Measurements from ENCODE around the gene ESYT2.
A peak's percentile ranks its signal among the peaks of the same experiment; 100 is the strongest.
"Not testable (repeated sequence)": the region's sequence is repeated elsewhere in the genome, so short reads cannot be mapped to it uniquely, and the experiment has no call there.

The ESYT2 gene

GRCh38 chr7:158720112-158720511 lies 109.2 kb downstream of the ESYT2 start:
- DNase-seq = no peak

- DNase-seq = no peak
Observed at GRCh38 chr7:158716802-158717201, 112.5 kb downstream of the ESYT2 start.

- DNase-seq = no peak
Observed at GRCh38 chr7:158710651-158711102, 118.6 kb downstream of the ESYT2 start.

GRCh38 chr7:158707610-158708009 lies 121.7 kb downstream of the ESYT2 start:
- no peak for DNase-seq

- no peak for DNase-seq
Observed at GRCh38 chr7:158706710-158707590, 122.4 kb downstream of the ESYT2 start.

- no peak for DNase-seq
Observed at GRCh38 chr7:158706273-158706704, 123.0 kb downstream of the ESYT2 start.

- peak in 2 of 3 experiments; percentile 60 to 89 for DNase-seq
Observed at GRCh38 chr7:158705234-158705850, 124.0 kb downstream of the ESYT2 start.

GRCh38 chr7:158704524-158705233 lies 124.6 kb downstream of the ESYT2 start, which contains the start of gene NCAPG2:
Gene NCAPG2, minus strand, starts transcription at chr7:158704804. Its CDS starts 2,905 bp downstream, at chr7:158701899.
- DNase-seq = peak; percentile 99 to 100 (median 100)

GRCh38 chr7:158703679-158704523 lies 125.4 kb downstream of the ESYT2 start:
- DNase-seq = peak in 2 of 3 experiments; percentile 17 to 27

- DNase-seq = peak in 1 of 3 experiments; percentile 47
Observed at GRCh38 chr7:158702944-158703343, 126.4 kb downstream of the ESYT2 start.

GRCh38 chr7:158702196-158702595 lies 127.1 kb downstream of the ESYT2 start:
- no peak for DNase-seq

- DNase-seq = no peak
Observed at GRCh38 chr7:158700008-158700407, 129.3 kb downstream of the ESYT2 start.

- no peak for DNase-seq
Observed at GRCh38 chr7:158699341-158699740, 130.0 kb downstream of the ESYT2 start.

GRCh38 chr7:158698657-158699195 lies 130.6 kb downstream of the ESYT2 start:
- DNase-seq = no peak

- not testable (repeated sequence) for DNase-seq
Observed at GRCh38 chr7:158697597-158697996, 131.7 kb downstream of the ESYT2 start.

GRCh38 chr7:158695726-158696452 lies 133.4 kb downstream of the ESYT2 start:
- peak; percentile 20 to 67 (median 23) for DNase-seq

GRCh38 chr7:158695056-158695455 lies 134.3 kb downstream of the ESYT2 start:
- no peak for DNase-seq

GRCh38 chr7:158694650-158695049 lies 134.7 kb downstream of the ESYT2 start:
- DNase-seq = no peak

- DNase-seq = peak in 2 of 3 experiments; percentile 47 to 83
Observed at GRCh38 chr7:158689488-158689887, 139.8 kb downstream of the ESYT2 start.

- DNase-seq = no peak
Observed at GRCh38 chr7:158687406-158687805, 141.9 kb downstream of the ESYT2 start.

GRCh38 chr7:158685693-158686092 lies 143.6 kb downstream of the ESYT2 start:
- no peak for DNase-seq
